Lung microvascular endothelial cell (primary cell): ENCODE results near the gene STK11IP. TPM values are rescaled to one million over a fixed set of nuclear protein-coding genes. Genes with fewer than 3 reads are reported as not detected.

Experiments used
- DNase-seq, 2 donors: peaks; one replicate each; pipeline versions ENCODE4 v3.0.0 to v3.0.0-alpha.2; 2010; ENCODE audit warnings: low read depth in 2 of 2
- total RNA-seq: library from RNA; depleted of rRNA; stranded (reverse); fragments of >200 nt; gene quantifications from 2 replicates; pipeline ENCODE4 v1.2.1, GENCODE V29; 2014

STK11IP gene
- total RNA-seq, 1 donor from 2014 or later, result 8.1 TPM

- no peak for DNase-seq
Measured at GRCh38 chr2:219562049-219563020, 35.3 kb upstream of the STK11IP start.

- no peak for DNase-seq
Measured at GRCh38 chr2:219563271-219563928, 34.3 kb upstream of the STK11IP start.

GRCh38 chr2:219565130-219566080, 32.3 kb upstream of the STK11IP start:
- no peak for DNase-seq

- no peak for DNase-seq
Measured at GRCh38 chr2:219566640-219567039, 31.0 kb upstream of the STK11IP start.

- no peak for DNase-seq
Measured at GRCh38 chr2:219567131-219567530, 30.5 kb upstream of the STK11IP start.

GRCh38 chr2:219567791-219568361, 29.8 kb upstream of the STK11IP start:
- no peak for DNase-seq

GRCh38 chr2:219569041-219569440, 28.6 kb upstream of the STK11IP start:
- no peak for DNase-seq

GRCh38 chr2:219569635-219570034, 28.0 kb upstream of the STK11IP start:
- no peak for DNase-seq

GRCh38 chr2:219570194-219570923, 27.3 kb upstream of the STK11IP start:
- DNase-seq, result peak; percentile 19 to 54

- DNase-seq, result peak; percentile 32 to 50
Measured at GRCh38 chr2:219570924-219571310, 26.7 kb upstream of the STK11IP start.

- peak; percentile 39 to 71 for DNase-seq
Measured at GRCh38 chr2:219571311-219572236, 26.1 kb upstream of the STK11IP start, which contains the start of gene OBSL1. OBSL1 (minus strand) TSS chr2:219571539; CDS start chr2:219571232, 307 bp downstream.

GRCh38 chr2:219572237-219573001, 25.2 kb upstream of the STK11IP start, which contains the start of gene INHA:
INHA (plus strand) TSS chr2:219572310; CDS start chr2:219572375, 65 bp downstream.
- no peak for DNase-seq

- DNase-seq, result no peak
Measured at GRCh38 chr2:219573166-219573565, 24.5 kb upstream of the STK11IP start.

- DNase-seq, result no peak
Measured at GRCh38 chr2:219574484-219575311, 23.0 kb upstream of the STK11IP start.

GRCh38 chr2:219575566-219576504, 21.8 kb upstream of the STK11IP start:
- DNase-seq, result no peak
